SIG-M5 treated with dmso at 0.1 percent for 504 hours (cell line): ENCODE data around the gene CPNE8.

Experiments used
- DNase-seq: peaks from one replicate; lab custom pipeline; 2025; ENCODE audit not compliant: unreplicated experiment; lab: John Stamatoyannopoulos, UW

Gene CPNE8

DNA sequence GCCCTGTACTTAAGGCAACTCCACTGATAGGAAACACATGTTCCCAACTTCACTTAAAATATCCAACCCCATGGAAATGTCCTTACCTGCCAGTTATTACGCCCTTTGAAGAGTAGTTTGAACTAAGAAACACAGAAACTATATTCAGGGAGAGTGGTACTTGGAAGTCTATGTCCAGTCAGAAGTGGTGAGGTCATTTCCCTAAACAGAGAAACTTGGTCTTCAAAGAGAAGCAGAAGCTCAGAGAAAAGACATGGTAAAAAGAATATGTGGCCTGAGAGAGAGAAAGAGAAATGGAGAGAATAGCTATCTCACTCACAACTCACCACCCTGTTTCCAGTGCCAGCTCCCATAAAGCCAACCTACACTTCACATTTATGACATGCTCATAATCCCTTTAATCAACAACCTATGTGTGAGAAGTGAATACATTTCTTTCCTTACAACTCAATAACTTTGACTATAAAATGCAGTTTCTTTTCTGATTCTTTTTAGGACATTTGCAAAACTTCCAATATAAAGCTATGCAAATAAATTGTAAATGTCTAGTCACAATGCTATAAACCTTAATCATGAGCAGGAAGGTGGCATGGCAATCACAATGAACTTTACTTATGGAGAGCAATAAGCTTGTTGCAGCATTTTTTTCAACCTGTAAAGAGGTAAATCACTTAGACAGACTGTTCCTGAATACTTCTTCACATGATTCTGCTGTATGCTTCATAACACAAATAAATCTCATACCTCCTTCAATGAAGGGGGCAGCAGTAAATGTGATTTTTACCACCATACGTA, 67.1 kb downstream of the CPNE8 start:
- DNase-seq: no peak

GRCh38 chr12:38831715-38832114, 73.7 kb downstream of the CPNE8 start:
- DNase-seq: no peak

DNA sequence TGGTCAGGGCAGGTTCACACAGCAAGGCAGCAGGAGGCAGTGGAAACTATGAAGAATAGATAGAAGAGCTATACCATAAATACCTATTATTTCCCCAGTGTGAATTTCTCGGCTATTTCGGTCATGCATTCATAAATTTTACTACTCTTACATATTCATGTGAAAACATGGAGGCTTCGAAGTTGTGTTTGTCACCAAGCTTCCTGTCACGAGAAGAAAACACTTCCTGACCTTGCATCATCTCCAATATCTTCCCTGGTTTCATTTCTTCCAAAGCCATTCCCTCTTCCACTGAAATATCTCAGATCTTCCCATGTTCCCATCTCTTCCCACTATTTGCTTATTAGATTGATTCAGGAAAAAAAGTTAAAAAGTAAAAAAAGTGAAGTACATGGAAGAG, 80.4 kb downstream of the CPNE8 start:
- DNase-seq: no peak

DNA sequence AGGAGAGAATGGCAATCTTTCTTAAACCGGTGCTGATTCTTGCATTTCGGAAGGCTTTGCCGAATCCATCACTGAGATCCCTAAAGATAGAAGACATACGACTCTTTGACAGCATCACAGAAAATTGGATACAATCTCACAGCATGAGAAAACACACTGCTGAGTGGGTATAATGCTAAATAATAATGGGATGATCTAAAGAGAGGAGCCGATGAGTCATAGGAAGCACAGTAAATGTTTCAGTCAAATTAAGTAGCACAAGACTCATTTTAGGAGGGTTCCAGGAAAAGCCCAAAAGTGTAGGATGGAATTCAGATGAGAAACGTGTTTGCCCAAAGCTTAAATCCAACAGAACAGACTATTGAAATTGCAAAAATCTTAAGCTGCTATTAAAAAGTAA, 81.7 kb downstream of the CPNE8 start:
- DNase-seq: no peak

- DNase-seq: no peak
These were observed 82.1 kb downstream of the CPNE8 start for GRCh38 chr12:38823314-38823713.

DNA sequence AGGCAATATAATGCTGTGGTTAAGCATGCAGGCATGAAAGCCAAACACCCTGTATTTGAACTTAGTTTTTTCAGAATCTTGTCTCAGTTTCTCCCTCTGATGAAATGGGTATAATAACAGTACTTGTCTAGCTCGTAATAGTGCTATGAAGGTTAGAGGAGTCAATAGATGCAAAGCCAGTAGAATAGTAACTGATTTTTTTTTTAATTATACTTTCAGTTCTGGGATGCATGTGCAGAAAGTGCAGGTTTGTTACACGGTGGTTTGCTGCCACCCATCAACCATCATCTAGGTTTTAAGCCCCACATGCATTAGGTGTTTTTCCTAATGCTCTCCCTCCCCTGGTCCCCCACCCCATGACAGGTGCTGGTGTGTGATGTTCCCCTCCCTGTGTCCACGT, 87.4 kb downstream of the CPNE8 start:
- DNase-seq: no peak

DNA sequence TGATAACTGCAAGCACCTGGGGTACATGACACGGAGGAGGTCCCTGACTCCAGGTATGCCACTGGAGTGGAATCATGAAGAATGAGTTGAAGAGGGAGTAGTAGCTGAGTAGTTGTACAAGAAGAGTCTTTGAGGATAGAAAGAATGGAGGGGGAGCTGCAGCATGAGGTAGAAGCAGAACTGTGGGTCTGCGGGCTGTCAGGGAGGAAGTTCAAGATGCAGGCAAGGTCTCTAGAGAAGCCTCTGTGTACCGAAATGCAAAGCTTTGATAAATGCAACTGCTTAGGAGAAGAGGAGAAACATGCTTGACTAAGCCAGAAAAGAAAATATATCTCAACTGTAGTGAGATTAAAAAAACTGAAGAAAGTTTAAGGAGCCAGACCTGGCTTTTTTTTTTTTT, 91.5 kb downstream of the CPNE8 start:
- DNase-seq: no peak

DNA sequence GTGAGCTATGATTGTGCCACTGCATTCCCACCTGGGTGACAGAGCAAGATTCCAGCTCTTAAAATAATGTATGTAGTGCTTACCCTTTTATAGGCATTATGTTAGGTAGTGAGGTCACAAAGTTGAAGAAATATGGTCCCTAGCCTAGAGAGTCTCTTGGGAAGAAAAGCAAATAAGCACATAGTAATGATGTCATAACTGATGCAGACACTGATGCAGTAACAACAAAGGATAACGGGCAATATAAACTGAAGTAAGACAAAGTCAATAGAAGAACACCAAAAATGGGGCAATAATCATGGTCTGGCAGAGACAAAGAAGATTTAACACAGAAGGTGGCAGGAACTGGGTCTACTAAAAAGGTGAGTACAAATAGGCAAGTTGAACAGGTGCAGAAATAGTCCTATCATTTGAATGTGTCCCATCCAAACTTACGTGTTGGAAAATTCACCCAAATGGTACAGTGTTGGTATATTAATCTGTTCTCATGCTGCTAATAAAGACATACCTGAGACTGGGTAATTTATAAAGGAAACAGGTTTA, 93.5 kb downstream of the CPNE8 start:
- DNase-seq: no peak

DNA sequence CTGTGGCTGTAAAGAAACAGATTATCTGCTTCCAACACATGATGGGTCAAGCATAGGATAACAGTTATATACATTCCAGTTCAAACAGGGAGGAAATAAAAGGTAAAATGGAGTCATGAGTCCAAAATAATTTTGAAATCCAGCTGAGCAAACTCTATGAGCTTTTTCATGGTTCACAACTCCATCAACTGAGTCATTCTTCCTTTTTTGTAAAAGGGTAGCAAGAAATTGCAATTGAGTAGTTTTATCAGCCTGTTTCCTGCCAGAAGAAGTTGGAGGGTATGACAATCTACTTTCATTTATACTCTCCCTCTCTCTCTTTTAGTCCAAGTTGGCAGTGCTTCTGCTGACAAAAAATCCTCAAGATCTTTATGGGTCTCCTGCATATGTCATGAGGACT, 95.6 kb downstream of the CPNE8 start:
- DNase-seq: peak; percentile 4

DNA sequence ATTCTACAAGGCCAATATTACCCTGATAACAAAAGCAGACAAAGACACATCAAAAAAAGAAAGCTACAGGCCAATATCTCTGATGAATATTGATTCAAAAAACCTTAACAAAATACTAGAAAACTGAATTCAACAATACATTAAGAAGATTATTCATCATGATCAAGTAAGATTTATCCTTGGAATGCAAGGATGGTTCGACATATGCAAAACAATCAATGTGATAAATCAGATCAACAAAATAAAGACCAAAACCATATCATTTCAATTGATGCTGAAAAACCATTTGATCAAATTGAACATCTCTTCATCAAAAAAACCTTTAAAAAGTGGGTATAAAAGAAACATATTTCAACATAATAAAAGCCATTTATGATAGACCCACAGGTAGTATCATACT, 117.3 kb downstream of the CPNE8 start:
- DNase-seq: no peak

DNA sequence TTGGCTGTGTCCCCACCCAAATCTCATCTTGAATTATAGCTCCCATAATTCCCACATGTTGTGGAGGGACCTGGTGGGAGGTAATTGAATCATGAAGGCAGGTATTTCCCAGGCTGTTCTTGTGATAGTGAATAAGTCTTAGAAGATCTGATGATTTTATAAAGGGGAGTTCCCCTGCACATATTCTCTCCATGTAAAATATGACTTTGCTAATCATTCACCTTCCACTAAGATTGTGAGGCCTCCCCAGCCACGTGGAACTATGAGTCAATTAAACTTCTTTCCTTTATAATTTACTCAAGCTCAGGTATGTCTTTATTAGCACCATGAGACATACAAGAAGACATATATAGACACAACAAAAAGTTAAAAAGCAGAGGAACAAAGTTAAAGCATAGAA, 120.0 kb downstream of the CPNE8 start:
- DNase-seq: no peak

- DNase-seq: no peak
These were observed 122.1 kb downstream of the CPNE8 start for GRCh38 chr12:38783304-38783703.

- DNase-seq: no peak
These were observed 123.0 kb downstream of the CPNE8 start for GRCh38 chr12:38782359-38782758.

DNA sequence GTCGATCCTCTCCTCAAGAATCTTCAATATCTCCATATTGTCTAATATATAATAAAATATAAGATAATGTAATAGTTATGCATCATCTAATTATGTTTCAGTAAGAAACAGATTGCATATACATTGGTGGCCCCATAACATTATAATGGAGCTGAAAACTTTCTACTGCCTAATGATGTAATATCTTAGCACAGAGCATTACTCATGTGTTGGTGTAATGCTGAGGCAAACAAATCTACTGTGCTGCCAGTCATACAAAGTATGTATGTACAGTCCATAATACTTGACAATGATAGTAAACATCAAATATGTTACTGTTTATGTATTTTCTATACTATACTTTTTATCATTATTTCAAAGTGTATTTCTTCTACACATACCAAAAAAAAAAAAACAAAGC, 128.7 kb downstream of the CPNE8 start:
- DNase-seq: no peak

DNA sequence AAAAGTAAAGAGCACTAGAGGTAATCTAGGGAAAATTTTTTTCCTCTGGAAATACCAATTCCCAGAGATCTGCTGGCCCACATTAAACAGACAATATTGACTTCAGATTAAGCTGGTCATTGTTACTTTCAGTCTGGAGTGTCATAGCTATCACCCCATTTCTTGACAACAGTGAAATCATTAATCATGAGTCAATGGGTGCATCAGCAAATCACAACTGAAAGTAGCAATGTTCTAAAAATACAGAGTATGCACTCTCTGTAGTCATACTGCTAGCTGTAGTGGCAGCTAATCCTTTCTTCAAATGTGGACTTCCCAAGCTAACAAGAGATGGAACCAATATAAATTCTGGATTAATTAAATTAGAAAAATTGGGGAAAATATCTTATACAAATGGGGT, 129.9 kb downstream of the CPNE8 start:
- no peak for DNase-seq

- no peak for DNase-seq
These were observed 133.0 kb downstream of the CPNE8 start for GRCh38 chr12:38772437-38772836.

DNA sequence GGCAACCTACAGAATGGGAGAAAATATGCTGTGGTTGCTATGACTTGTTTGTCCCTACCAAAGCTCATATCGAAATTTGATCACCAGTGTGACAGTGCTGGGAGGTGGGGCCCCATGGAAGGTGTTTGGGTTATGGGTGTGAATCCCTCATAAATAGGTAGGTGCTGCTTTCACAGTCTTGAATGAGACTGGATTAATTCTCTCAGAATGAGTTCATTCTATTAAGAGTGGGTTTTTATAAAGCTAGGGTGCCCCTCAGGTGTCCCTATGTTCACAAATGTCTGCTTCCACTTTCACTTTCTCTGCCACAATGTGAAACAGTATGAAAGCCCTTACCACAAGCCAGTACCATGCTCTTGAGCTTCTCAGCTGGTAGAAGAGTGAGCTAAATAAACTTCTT, 133.5 kb downstream of the CPNE8 start:
- DNase-seq: no peak

- no peak for DNase-seq
These were observed 143.6 kb downstream of the CPNE8 start for GRCh38 chr12:38761636-38762342.

GRCh38 chr12:38761111-38761510, 144.3 kb downstream of the CPNE8 start:
- DNase-seq: no peak

DNA sequence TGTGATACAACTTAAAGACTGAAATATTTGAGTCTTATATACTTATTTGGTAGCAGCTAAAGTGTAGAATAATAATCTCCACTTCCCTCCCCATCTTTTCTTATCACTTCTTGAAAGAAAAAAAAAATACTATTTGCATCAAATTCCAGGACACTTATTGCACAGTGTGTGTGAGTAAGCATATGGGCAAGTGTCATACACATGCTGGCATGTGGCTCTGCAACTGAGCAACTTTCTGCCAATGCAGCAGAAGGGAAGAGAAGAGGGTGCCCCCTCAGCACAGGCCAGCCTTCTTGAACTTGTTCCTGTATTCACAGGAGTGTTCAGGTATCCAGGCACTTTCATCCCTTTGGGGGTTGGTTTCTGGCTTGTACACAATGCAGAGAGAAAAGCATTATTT, 145.8 kb downstream of the CPNE8 start:
- DNase-seq: no peak

DNA sequence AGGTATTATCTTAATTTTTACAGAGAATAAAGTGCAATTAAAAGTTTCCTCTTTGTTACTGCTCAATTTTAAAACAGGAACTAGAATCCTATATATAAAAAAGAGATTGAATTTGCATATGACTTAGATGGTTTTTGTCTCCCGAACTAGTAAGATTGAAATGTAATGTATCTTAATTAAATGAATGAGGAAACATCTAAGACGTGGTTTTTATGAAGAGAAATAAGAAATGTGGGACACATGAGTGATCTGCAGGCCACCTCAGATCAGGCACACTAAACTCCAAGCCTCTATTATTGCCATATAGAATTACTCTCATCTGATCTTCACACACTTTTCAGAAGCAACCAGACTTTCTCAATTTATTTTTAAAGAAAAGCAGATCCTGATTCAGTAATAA, 158.6 kb downstream of the CPNE8 start:
- DNase-seq: no peak

GRCh38 chr12:38745601-38746000, 159.8 kb downstream of the CPNE8 start:
- no peak for DNase-seq
